PFSK-1 (cell line): ENCODE results near the gene ELMO1.

Experiments
- POLR2AphosphoS5 ChIP-seq: IDR thresholded peaks from 2 replicates; pipeline ENCODE4 v1.6.1; 2012; ENCODE audit warnings: low read depth, mild to moderate bottlenecking, control low read depth, low read length, moderate library complexity
- REST ChIP-seq, 2 experiments: IDR thresholded peaks; 2 replicates each; pipeline versions ENCODE4 v1.6.1 to v1.8.0; 2011 to 2012; ENCODE audit warnings: low read depth in 2 of 2, low read length in 2 of 2, control low read depth in 1 of 2, inconsistent platforms in 1 of 2, mild to moderate bottlenecking in 1 of 2, moderate library complexity in 1 of 2; ENCODE audit not compliant: insufficient read depth in 1 of 2

- TF ChIP-seq REST (IDR thresholded peaks at IDR 0.05; ENCODE audit: insufficient read depth in 1 of 2, low read depth in 2 of 2, low read length in 2 of 2) (no peak), POLR2AphosphoS5 (no peak)
Observed at GRCh38 chr7:36965625-36966024, 483.0 kb downstream of the ELMO1 start.
